NCI-H2171 treated with DMSO at 0.1 percent for 48 hours (cell line): Measurements from ENCODE around the gene KIAA1958.

Experiments
- DNase-seq: peaks from one replicate; lab custom pipeline; 2025; lab: John Stamatoyannopoulos, UW

Gene KIAA1958

GRCh38 chr9:112605518-112605917, 118.9 kb downstream of the KIAA1958 start:
- no peak for DNase-seq

- DNase-seq, result no peak
These were observed 119.5 kb downstream of the KIAA1958 start for GRCh38 chr9:112605963-112606699.

GRCh38 chr9:112608851-112609250, 122.2 kb downstream of the KIAA1958 start:
- DNase-seq, result no peak

GRCh38 chr9:112615584-112616266, 129.1 kb downstream of the KIAA1958 start:
- DNase-seq, result no peak

- no peak for DNase-seq
These were observed 130.7 kb downstream of the KIAA1958 start for GRCh38 chr9:112617371-112617770.

GRCh38 chr9:112618385-112619009, 131.9 kb downstream of the KIAA1958 start:
- DNase-seq, result no peak

GRCh38 chr9:112620388-112620787, 133.8 kb downstream of the KIAA1958 start:
- DNase-seq, result no peak

- DNase-seq, result no peak
These were observed 134.5 kb downstream of the KIAA1958 start for GRCh38 chr9:112621018-112621655.

GRCh38 chr9:112623198-112623597, 136.6 kb downstream of the KIAA1958 start:
- no peak for DNase-seq

- DNase-seq, result peak; percentile 9
These were observed 138.4 kb downstream of the KIAA1958 start for GRCh38 chr9:112624711-112625707.

- no peak for DNase-seq
These were observed 143.3 kb downstream of the KIAA1958 start for GRCh38 chr9:112629671-112630485.

- no peak for DNase-seq
These were observed 144.9 kb downstream of the KIAA1958 start for GRCh38 chr9:112631313-112632070.

GRCh38 chr9:112640311-112640710, 153.7 kb downstream of the KIAA1958 start:
- DNase-seq, result no peak

- no peak for DNase-seq
These were observed 155.5 kb downstream of the KIAA1958 start for GRCh38 chr9:112642126-112642525.

- DNase-seq, result no peak
These were observed 161.0 kb downstream of the KIAA1958 start for GRCh38 chr9:112647596-112647995.

GRCh38 chr9:112648624-112649023, 162.0 kb downstream of the KIAA1958 start:
- DNase-seq, result no peak

GRCh38 chr9:112654282-112654681, 167.7 kb downstream of the KIAA1958 start:
- DNase-seq, result no peak

GRCh38 chr9:112655668-112656067, 169.0 kb downstream of the KIAA1958 start:
- no peak for DNase-seq

- DNase-seq, result no peak
These were observed 173.3 kb downstream of the KIAA1958 start for GRCh38 chr9:112659906-112660305.

- no peak for DNase-seq
These were observed 177.1 kb downstream of the KIAA1958 start for GRCh38 chr9:112663681-112664080.
